Measurements from ENCODE around the gene B4GALNT4.
"Not testable (repeated sequence)": the region's sequence is repeated elsewhere in the genome, so short reads cannot be mapped to it uniquely, and the experiment has no call there.

GRCh38 chr11:319888-320273 is 49.4 kb upstream of the B4GALNT4 start:
- not testable (repeated sequence) for TF ChIP-seq SMC3 (IDR thresholded peaks at IDR 0.05; ENCODE audit: low read depth, low read length); CTCF (conservative IDR thresholded peaks at IDR 0.05; ENCODE audit: low read depth, low read length); POLR2A (IDR thresholded peaks at IDR 0.05; ENCODE audit: low read depth, low read length); MAFK (IDR thresholded peaks at IDR 0.05; ENCODE audit: low read depth, low read length); RCOR1 (IDR thresholded peaks at IDR 0.05; ENCODE audit: insufficient replicate concordance, low read length); BHLHE40 (IDR thresholded peaks at IDR 0.05; ENCODE audit: low read depth, low read length); RAD21 (IDR thresholded peaks at IDR 0.05; ENCODE audit: low read length); MXI1 (IDR thresholded peaks at IDR 0.05; ENCODE audit: borderline replicate concordance, low read depth, low read length); RFX5 (IDR thresholded peaks at IDR 0.05; ENCODE audit: low read depth, low read length); CEBPB (IDR thresholded peaks at IDR 0.05; ENCODE audit: low read depth, low read length); ELK1 (IDR thresholded peaks at IDR 0.05; ENCODE audit: borderline replicate concordance, low read depth, low read length); USF2 (IDR thresholded peaks at IDR 0.05; ENCODE audit: low read depth, low read length); FOS (IDR thresholded peaks at IDR 0.05; ENCODE audit: low read depth, low read length)
